ENCODE results near the gene TRPM2.

Gene TRPM2

DNA sequence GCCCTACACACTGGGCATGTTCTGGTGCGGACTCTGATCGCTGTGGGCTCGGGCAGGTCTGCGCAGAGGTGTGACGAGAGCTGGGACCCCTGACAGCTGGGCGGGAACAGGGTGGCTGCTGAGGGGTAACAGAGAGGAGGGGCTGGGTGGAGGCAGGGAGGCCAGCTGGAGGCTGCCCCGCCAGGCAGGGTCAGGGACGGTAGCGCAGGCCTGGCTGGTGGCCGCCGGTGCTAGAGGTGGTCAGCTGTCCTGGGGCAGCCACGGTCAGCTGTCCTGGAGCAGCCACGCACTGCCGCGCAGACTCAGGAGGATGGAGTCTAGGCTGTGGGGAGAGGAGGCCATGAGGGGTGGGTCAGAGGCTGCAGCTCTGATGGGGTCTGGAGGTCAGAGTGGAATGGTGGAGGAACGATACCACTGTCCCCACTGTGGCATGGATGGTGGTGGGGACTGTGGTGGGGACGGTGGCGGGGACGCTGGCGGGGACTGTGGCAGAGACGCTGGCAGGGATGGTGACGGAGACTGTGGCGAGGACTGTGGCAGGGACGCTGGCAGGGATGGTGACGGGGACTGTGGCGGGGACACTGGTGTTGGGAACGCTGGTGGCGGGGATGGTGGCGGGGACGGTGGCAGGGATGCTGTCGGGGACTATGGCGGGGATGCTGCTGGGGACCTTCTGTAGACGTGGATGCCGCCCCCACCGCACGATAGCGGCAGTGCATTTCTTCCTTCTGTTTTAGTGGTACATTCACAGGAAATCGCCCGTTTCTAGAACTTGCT is 80.6 kb downstream of the TRPM2 start:
- DNase-seq, result no peak

- DNase-seq, result no peak
Observed at GRCh38 chr21:44434568-44434925, 81.1 kb downstream of the TRPM2 start.

- DNase-seq, result no peak
Observed at GRCh38 chr21:44434936-44435635, 81.7 kb downstream of the TRPM2 start.

DNA sequence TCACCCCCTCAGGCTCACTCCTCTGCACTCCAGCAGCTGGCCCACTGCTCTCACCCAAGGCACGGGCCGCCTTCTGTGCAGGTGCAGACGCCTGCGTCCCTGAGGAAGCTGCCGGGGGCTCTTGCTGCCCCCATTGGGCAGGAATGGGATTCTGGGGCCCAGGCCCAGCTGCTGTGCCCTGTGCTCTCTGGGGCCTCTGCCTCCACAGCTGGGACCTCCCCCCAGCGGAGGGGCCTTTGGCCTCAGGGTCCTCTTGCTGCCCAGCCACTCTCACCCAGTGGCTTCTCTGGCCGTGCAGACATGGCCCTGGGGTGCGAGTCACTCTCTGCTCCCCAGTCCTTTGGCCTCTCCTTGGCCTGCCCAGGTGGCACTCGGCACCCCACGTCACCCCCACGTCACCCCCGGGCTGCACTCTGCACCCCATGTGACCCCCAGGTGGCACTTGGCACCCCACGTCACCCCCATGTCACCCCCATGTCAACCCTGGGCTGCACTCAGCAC is 82.7 kb downstream of the TRPM2 start:
- DNase-seq, result no peak

DNA sequence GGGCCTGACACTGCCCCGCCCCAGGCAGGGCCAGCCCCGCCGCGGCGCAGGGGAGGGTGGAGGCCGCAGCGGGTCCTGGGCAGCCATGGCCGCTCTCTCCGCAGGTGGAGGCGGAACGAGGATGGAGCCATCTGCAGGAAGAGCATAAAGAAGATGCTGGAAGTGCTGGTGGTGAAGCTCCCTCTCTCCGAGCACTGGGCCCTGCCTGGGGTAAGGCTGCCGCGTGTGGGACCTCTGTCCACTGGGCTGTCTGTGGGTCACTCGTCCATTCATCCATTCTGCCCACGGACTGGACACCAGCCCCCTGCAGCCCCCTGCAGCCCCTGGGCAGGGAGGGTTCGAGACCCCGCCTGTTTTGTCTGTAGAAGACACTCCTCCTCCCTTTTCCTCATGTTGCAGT is 83.5 kb downstream of the TRPM2 start:
- no peak for DNase-seq

DNA sequence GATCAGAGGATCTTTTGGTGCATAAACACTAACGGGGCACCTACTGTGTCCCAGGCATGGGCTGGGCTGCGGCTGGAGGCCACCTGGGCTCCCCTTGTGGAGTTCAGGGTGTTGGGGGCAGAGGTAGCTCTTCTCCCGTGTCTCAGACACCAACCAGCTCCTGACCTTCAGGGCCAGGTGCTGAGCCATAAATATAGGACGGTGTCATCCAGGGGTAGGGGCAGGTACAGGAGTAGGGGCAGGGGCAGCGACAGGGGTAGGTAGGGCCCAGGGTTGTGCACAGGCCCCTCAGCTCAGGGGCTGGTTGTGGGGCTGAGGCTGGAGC is 83.9 kb downstream of the TRPM2 start:
- no peak for DNase-seq

- DNase-seq, result no peak
Observed at GRCh38 chr21:44437696-44438431, 84.4 kb downstream of the TRPM2 start.

DNA sequence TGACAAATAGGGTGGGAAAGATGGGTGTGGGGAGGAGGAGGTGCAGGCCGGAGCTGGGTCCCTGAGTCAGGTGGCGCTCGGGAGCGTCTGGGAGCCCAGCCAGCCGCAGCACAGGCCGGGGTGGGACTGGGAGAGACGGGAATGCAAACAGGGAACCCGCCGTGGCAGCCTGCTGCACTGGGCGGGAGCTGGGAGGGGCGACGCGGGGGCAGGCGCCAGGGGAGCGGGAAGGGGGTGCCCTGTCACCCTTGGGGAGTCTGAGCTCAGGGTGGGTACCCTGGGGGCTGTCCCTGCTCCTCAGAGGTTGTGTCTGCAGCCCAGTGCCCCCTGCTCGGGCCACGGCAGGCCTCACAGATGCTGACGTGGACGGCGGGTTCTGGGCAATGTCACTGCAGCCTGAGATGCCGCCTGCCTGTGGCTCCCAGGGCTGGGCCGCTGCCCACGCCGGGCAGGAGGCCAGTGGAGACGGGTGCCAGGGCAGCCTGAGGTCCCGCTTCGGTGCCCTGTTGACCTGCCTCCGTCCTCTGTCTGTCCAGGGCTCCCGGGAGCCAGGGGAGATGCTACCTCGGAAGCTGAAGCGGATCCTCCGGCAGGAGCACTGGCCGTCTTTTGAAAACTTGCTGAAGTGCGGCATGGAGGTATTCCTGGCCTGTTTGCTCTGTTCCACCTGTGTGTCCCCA is 85.2 kb downstream of the TRPM2 start:
- DNase-seq, result no peak

DNA sequence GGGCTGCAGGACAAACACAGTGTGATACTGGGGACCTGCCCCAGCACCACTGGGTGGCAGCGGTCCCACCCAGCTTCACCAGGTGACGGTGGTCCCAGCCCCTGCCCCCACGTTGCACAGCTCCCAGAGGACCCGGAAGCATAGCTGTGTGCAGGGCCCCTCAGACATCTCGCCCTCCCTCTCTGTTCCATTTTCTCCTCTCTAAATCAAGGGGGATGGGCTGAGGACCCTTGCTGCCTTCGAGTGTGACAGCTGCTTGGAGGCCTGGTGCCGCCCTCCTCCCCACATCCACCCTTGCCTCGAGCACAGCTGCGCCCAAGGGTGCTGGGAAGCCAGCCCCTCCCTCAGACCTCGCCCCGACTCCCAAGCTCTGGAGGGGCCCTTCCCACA is 85.8 kb downstream of the TRPM2 start:
- DNase-seq, result no peak

DNA sequence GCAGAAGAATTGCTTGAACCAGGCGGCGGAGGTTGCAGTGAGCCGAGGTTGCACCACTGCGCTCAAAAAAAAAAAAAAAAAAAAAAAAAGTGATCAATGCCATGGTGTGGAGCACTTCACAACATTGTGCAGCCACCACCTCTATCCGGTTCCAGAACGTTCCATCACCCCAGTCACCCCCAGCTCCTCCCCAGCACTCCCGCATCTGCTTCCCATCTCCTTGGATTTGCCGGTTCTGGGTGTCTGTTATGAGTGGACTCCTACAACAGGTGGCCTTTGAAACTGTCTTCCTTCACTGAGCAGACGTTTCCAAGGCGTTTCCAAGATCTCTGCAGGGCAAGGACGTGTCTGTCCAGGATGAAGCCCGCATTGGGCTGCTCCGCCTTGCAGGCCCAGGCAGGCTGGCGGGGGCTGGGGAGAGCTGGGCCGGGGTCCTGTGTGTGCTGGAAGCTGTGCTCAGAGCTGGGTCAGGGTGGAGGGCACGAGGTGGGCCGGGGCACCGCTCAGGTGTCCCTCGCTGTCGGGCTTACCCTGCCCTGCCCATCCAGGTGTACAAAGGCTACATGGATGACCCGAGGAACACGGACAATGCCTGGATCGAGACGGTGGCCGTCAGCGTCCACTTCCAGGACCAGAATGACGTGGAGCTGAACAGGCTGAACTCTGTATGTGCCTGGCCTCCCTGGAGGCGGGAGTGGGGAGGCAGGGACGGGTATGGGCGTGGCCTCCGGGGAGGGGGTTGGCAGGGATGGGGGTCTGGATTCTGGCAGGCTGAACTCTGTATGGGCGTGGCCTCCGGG is 87.0 kb downstream of the TRPM2 start:
- no peak for DNase-seq

DNA sequence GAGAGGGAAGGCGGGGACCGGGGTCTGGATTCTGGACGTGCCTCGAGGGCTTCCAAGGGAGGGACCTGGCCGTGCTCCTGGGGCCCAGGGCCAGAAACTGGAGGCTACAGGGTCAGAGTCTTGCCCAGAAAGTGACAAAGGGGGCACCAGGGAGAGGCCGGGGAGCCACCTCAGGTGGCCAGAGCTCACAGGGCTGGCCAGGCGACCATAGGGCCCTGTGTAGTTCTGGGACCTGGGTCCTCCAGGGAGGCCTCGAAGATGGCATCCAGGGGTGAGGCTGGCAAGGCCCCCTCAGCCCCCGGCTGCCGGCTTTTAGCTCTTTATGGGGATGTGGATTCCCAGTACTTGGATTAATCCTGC is 87.6 kb downstream of the TRPM2 start:
- no peak for DNase-seq

DNA sequence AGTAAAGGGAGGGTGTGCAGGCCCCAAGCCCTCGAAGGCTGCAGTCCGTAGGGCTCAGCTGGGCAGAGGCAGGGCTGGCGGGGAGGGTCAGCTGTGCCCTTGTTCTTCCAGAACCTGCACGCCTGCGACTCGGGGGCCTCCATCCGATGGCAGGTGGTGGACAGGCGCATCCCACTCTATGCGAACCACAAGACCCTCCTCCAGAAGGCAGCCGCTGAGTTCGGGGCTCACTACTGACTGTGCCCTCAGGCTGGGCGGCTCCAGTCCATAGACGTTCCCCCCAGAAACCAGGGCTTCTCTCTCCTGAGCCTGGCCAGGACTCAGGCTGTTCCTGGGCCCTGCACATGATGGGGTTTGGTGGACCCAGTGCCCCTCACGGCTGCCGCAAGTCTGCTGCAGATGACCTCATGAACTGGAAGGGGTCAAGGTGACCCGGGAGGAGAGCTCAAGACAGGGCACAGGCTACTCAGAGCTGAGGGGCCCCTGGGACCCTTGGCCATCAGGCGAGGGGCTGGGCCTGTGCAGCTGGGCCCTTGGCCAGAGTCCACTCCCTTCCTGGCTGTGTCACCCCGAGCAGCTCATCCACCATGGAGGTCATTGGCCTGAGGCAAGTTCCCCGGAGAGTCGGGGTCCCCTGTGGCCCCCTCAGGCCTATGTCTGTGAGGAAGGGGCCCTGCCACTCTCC is 88.3 kb downstream of the TRPM2 start:
- no peak for DNase-seq

- DNase-seq, result no peak
Observed at GRCh38 chr21:44442266-44443125, 89.1 kb downstream of the TRPM2 start.

- DNase-seq, result no peak
Observed at GRCh38 chr21:44443291-44443890, 90.0 kb downstream of the TRPM2 start.

GRCh38 chr21:44443891-44444285 is 90.5 kb downstream of the TRPM2 start:
- no peak for DNase-seq

GRCh38 chr21:44444286-44444931 is 91.0 kb downstream of the TRPM2 start:
- DNase-seq, result no peak

DNA sequence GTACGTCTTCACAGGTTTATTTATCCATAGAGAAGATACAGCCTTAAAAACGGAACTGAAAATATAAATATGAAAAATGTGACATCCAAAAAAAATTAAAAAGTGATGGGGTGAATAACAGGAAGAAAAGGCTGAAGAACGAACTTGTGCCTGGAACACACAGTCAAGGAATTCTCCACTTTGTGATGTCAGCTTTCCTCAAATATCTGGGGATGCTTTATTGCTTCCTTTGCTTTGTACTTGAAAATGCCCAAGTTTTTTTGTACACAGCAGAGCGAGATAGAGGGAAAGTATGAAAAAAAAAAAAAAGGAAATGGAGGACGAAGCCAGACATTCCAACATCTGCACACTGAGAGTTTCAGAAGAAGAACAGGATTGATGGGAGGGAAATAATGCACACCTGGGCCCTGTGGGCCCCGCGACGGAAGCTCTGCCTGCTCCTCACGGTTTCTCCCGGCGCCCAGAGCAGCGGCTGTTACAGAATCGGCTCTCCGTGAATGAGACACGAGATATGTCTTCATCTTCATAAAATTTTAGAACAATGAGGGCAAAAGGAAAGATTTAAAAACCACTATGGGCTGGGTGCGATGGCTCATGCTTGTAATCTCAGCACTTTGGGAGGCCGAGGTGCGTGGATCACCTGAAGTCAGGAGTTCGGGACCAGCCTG is 91.9 kb downstream of the TRPM2 start:
- DNase-seq, result no peak

GRCh38 chr21:44448651-44449131 is 95.3 kb downstream of the TRPM2 start:
- DNase-seq, result no peak
